A673 (cell line): ENCODE data around the gene YBX2. TPM values are rescaled to one million over a fixed set of nuclear protein-coding genes. Genes with fewer than 3 reads are reported as not detected.

Experiments
- BruUV-seq: library from RNA; stranded (reverse); fragments of 400-500 nt; replicated peaks from 2 replicates; lab custom pipeline; 2021; lab: Mats Ljungman, UMichigan
- CTCF ChIA-PET: fragments of 300-600 bp; sonication (Branson Sonifier 250); formaldehyde crosslinking; loops from one replicate; lab custom pipeline; 2022; ENCODE audit warnings: antibody characterized with exemption; lab: Charles Lee
- POLR2A ChIA-PET: fragments of 300-600 bp; sonication (Branson Sonifier 250); formaldehyde crosslinking; loops from one replicate; lab custom pipeline; 2022; ENCODE audit warnings: antibody characterized with exemption; ENCODE audit not compliant: low non-redundant PET; lab: Charles Lee
- DNase-seq: peaks from one replicate; pipeline ENCODE4 v3.0.0-alpha.2; 2015; ENCODE audit warnings: low spot score
- H3K27ac ChIP-seq: fragments of 200-600 bp; sonication (generic); 2 replicates; pipeline ENCODE4 v1.5.1; 2016; ENCODE audit warnings: mixed run types, low read depth, mild to moderate bottlenecking, mixed read lengths, antibody characterized with exemption, low read length; ENCODE audit not compliant: poor library complexity, severe bottlenecking
- H3K27me3 ChIP-seq: fragments of 200-600 bp; sonication (generic); replicated peaks from 2 replicates; pipeline ENCODE4 v1.6.1; 2017; ENCODE audit warnings: mixed run types, low read depth, mild to moderate bottlenecking, mixed read lengths, antibody characterized with exemption, low read length; ENCODE audit not compliant: insufficient read depth, poor library complexity
- H3K36me3 ChIP-seq: fragments of 200-600 bp; sonication (generic); 2 replicates; pipeline ENCODE4 v1.6.1; 2016; ENCODE audit warnings: mixed run types, mild to moderate bottlenecking, mixed read lengths, antibody characterized with exemption, low read length; ENCODE audit not compliant: insufficient read depth, poor library complexity, severe bottlenecking
- H3K4me1 ChIP-seq: fragments of 200-600 bp; sonication (generic); 2 replicates; pipeline ENCODE4 v1.6.1; 2017; ENCODE audit warnings: mixed run types, mild to moderate bottlenecking, mixed read lengths, antibody characterized with exemption, low read length; ENCODE audit not compliant: insufficient read depth, poor library complexity, severe bottlenecking
- H3K4me3 ChIP-seq: fragments of 200-600 bp; sonication (generic); 2 replicates; pipeline ENCODE4 v1.5.1; 2016; ENCODE audit warnings: low read depth, mixed run types, mild to moderate bottlenecking, mixed read lengths, low read length; ENCODE audit not compliant: poor library complexity, severe bottlenecking
- H3K9me3 ChIP-seq: fragments of 200-600 bp; sonication (generic); 2 replicates; pipeline ENCODE4 v1.6.1; 2016; ENCODE audit warnings: mixed run types, low read depth, mild to moderate bottlenecking, mixed read lengths, antibody characterized with exemption, low read length; ENCODE audit not compliant: poor library complexity, severe bottlenecking
- EZH2 ChIP-seq: fragments of 200-600 bp; sonication (generic); IDR thresholded peaks from 2 replicates; pipeline ENCODE4 v1.6.1; 2017; ENCODE audit warnings: borderline replicate concordance, low read depth, mild to moderate bottlenecking, mixed read lengths, antibody characterized with exemption, low read length; ENCODE audit not compliant: poor library complexity, severe bottlenecking
- intact Hi-C: fragments of 100-400 bp; cut with micrococcal nuclease; formaldehyde crosslinking; loops from one replicate; pipeline ENCODE4 v1.10.0; 2022; ENCODE audit not compliant: unreplicated experiment
- total RNA-seq: library from RNA; stranded (reverse); gene quantifications from 2 replicates; pipeline ENCODE4 v1.2.3, GENCODE V29; 2021
- TF ChIP-seq, protein P1 (sequence below): fragments of 300-800, 200-600 bp; sonication (generic); conservative IDR thresholded peaks from 2 replicates; pipeline ENCODE4 v1.5.1; 2017; ENCODE audit warnings: low read depth, mild to moderate bottlenecking, antibody characterized with exemption, low read length, moderate library complexity, mixed read lengths

The YBX2 gene
- total RNA-seq, 1 experiment from 2014 or later: 0.77 TPM

GRCh38 chr17:7266784-7267183 lies 27.7 kb downstream of the YBX2 start:
- Histone ChIP-seq H3K36me3 (no peaks in the 10 kb centered on the region), H3K4me3 (no peak overlapping the region), H3K9me3 (no peaks in the 10 kb centered on the region), H3K27me3 (no peaks in the 10 kb centered on the region), H3K4me1 (peaks cover 5% of the 10 kb centered on the region), H3K27ac (no peak overlapping the region)
- no TSS peak for BruUV-seq
- ChIA-PET POLR2A (no interaction called here), CTCF (no interaction called here)
- DNase-seq: no peak
- TF ChIP-seq, protein P1, sequence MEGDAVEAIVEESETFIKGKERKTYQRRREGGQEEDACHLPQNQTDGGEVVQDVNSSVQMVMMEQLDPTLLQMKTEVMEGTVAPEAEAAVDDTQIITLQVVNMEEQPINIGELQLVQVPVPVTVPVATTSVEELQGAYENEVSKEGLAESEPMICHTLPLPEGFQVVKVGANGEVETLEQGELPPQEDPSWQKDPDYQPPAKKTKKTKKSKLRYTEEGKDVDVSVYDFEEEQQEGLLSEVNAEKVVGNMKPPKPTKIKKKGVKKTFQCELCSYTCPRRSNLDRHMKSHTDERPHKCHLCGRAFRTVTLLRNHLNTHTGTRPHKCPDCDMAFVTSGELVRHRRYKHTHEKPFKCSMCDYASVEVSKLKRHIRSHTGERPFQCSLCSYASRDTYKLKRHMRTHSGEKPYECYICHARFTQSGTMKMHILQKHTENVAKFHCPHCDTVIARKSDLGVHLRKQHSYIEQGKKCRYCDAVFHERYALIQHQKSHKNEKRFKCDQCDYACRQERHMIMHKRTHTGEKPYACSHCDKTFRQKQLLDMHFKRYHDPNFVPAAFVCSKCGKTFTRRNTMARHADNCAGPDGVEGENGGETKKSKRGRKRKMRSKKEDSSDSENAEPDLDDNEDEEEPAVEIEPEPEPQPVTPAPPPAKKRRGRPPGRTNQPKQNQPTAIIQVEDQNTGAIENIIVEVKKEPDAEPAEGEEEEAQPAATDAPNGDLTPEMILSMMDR: no peak
- TF ChIP-seq EZH2: no peak
- intact Hi-C loops: no loop called here

DNA sequence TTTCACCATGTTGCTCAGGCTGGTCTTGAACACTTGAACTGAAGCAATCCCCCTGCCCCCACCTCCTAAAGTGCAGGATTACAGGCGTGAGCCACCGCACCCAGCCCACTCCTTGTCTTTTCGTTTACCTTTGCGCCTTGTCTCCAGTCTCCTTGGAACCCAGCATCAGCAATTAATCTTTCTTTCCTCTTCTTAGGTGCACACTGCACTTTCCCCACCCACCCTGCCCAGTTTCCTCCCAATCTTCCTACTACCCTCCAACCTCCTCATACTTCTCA lies 30.7 kb downstream of the YBX2 start:
- ChIA-PET POLR2A (no interaction called here), CTCF (no interaction called here)
- TF ChIP-seq, protein P1: no peak
- TF ChIP-seq EZH2: no peak
- H3K36me3 ChIP-seq: peaks cover 6% of the 10 kb centered on the region
- no peak for DNase-seq
- intact Hi-C loops: no loop called here
- no peaks in the 10 kb centered on the region for H3K9me3 ChIP-seq
- H3K27ac ChIP-seq: no peak overlapping the region
- no peak overlapping the region for H3K4me3 ChIP-seq
- H3K4me1 ChIP-seq: peaks cover 15% of the 10 kb centered on the region
- H3K27me3 ChIP-seq: no peaks in the 10 kb centered on the region
- BruUV-seq: no TSS peak

DNA sequence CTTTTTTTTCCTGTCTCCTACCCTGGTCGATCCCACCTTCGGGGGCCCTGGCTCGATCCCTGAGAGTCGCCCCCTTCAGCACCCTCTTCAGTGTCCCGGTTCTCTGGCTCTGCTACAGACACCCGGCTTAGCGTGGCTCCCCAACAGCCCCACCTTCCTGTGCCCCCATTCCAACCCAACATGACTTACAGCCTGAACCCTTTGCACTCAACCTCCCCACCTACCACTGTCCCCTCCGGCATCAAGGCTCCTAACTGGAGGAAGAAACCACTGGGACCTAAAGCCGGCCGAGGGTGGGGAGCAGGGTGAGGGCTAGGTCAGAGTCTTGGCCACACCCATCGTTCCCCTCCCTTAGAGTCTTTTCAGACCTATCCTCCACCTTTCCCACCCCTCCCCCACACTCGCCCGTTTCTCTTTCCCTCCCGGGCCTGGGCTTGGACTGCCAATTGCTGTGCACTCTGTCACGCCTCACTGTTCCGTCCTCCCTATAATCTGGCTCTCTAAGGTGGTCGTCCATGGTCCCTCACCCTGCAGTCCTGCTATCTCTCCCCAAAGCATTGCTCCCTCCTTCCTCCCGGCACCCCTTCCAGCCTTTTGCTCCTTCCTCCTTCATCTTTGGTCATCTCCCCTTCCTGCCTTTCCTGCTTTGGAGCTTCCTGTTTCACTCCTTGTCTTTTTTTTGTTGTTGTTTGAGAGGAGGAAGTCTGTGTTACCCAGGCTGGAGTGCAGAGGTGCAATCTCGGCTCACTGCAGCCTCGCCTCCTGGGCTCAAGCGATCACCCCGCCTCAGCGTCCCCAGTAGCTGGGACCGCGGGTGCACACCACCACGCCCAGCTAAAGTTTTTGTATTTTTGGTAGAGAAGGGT lies 31.3 kb downstream of the YBX2 start:
- BruUV-seq: no TSS peak
- intact Hi-C loops: no loop called here
- Histone ChIP-seq H3K36me3 (peaks cover 9% of the 10 kb centered on the region), H3K27ac (no peak overlapping the region), H3K27me3 (no peaks in the 10 kb centered on the region), H3K9me3 (no peaks in the 10 kb centered on the region), H3K4me3 (peak overlapping the region; percentile 17), H3K4me1 (peaks cover 16% of the 10 kb centered on the region)
- POLR2A ChIA-PET: interaction anchor here (0.6 kb wide), 1 partner anchor 52 kb away, joined by 3 read pairs; the partner anchor contains the start of gene GPS2
- no peak for DNase-seq
- CTCF ChIA-PET: no interaction called here
- TF ChIP-seq, protein P1: no peak
- TF ChIP-seq EZH2: no peak
